Measurements from ENCODE around the gene RPL21.

RPL21 gene

GRCh38 chr13:27258637-27259386, 7.5 kb downstream of the RPL21 start:
- DNase-seq, result no peak

GRCh38 chr13:27259831-27260230, 8.5 kb downstream of the RPL21 start:
- peak; percentile 42 for DNase-seq

- no peak for DNase-seq
Measured at GRCh38 chr13:27261396-27261795, 10.0 kb downstream of the RPL21 start.

GRCh38 chr13:27263438-27263837, 12.1 kb downstream of the RPL21 start:
- DNase-seq, result peak; percentile 42

- no peak for DNase-seq
Measured at GRCh38 chr13:27264181-27264580, 12.8 kb downstream of the RPL21 start.

GRCh38 chr13:27264648-27265047, 13.3 kb downstream of the RPL21 start:
- no peak for DNase-seq

- DNase-seq, result no peak
Measured at GRCh38 chr13:27266917-27267316, 15.6 kb downstream of the RPL21 start.

- no peak for DNase-seq
Measured at GRCh38 chr13:27267596-27267995, 16.2 kb downstream of the RPL21 start.

- no peak for DNase-seq
Measured at GRCh38 chr13:27269114-27269665, 17.8 kb downstream of the RPL21 start.

GRCh38 chr13:27270594-27271520, 19.5 kb downstream of the RPL21 start, which contains the start of gene RASL11A:
Gene RASL11A, plus strand, starts transcription at chr13:27270830. Its CDS starts 115 bp downstream, at chr13:27270945.
- DNase-seq, result peak; percentile 76

GRCh38 chr13:27271570-27272096, 20.3 kb downstream of the RPL21 start:
- DNase-seq, result no peak

- no peak for DNase-seq
Measured at GRCh38 chr13:27273658-27274425, 22.5 kb downstream of the RPL21 start.

GRCh38 chr13:27274631-27275030, 23.3 kb downstream of the RPL21 start:
- no peak for DNase-seq

GRCh38 chr13:27276188-27276587, 24.8 kb downstream of the RPL21 start:
- DNase-seq, result no peak

- DNase-seq, result no peak
Measured at GRCh38 chr13:27279506-27279905, 28.1 kb downstream of the RPL21 start.

- no peak for DNase-seq
Measured at GRCh38 chr13:27280009-27280656, 28.8 kb downstream of the RPL21 start.

GRCh38 chr13:27280841-27281240, 29.5 kb downstream of the RPL21 start:
- DNase-seq, result no peak

- DNase-seq, result no peak
Measured at GRCh38 chr13:27281420-27281819, 30.1 kb downstream of the RPL21 start.

- DNase-seq, result peak; percentile 60
Measured at GRCh38 chr13:27283906-27284493, 32.6 kb downstream of the RPL21 start.

- DNase-seq, result no peak
Measured at GRCh38 chr13:27288392-27288791, 37.0 kb downstream of the RPL21 start.

GRCh38 chr13:27289011-27289665, 37.8 kb downstream of the RPL21 start:
- DNase-seq, result no peak
